Lower lobe of right lung (tissue), 2 donors: ENCODE data around the gene CELF3. TPM values are rescaled to one million over a fixed set of nuclear protein-coding genes. Genes with fewer than 3 reads are reported as not detected.

Source experiments
- ATAC-seq, 2 donors: fragments of 200-7000 bp; cut with Tn5 transposase; one replicate each; pipeline ENCODE4 v1.9.1; 2020 to 2022; ENCODE audit warnings: mild to moderate bottlenecking in 2 of 2, moderate library complexity in 2 of 2
- DNase-seq: peaks from one replicate; pipeline ENCODE4 v3.0.0-alpha.2; 2020
- H3K27ac ChIP-seq: fragments of 200-600 bp; one replicate; pipeline ENCODE4 v1.8.0; 2022
- H3K27me3 ChIP-seq: fragments of 200-600 bp; one replicate; pipeline ENCODE4 v1.8.0; 2022; ENCODE audit warnings: low read depth
- H3K36me3 ChIP-seq: fragments of 200-600 bp; one replicate; pipeline ENCODE4 v1.8.0; 2022; ENCODE audit warnings: mild to moderate bottlenecking
- H3K4me1 ChIP-seq: fragments of 200-600 bp; one replicate; pipeline ENCODE4 v1.8.0; 2022
- H3K4me3 ChIP-seq: fragments of 200-600 bp; one replicate; pipeline ENCODE4 v1.8.0; 2022; ENCODE audit warnings: mild to moderate bottlenecking
- H3K9me3 ChIP-seq: fragments of 200-600 bp; one replicate; pipeline ENCODE4 v1.8.0; 2022
- CTCF ChIP-seq: fragments of 200-600 bp; IDR thresholded peaks from one replicate; pipeline ENCODE4 v1.8.0; 2022; ENCODE audit warnings: antibody characterized with exemption, mild to moderate bottlenecking
- intact Hi-C: fragments of 100-400 bp; cut with DNase I; formaldehyde crosslinking; loops from one replicate; pipeline ENCODE4 v1.11.0; 2022
- total RNA-seq: library from RNA; stranded (reverse); fragmentation: NEBNext Ultra II Directional; extraction: Animal tissue kit (Norgen Biotek cat#: 25700); gene quantifications from one replicate; pipeline ENCODE4 v1.2.1, GENCODE V29; 2021
- donor health status: DM: no; HTN: yes; CAD: no; lungs with severe emphysema.

The CELF3 gene
- total RNA-seq, 1 donor from 2014 or later, result not detected

GRCh38 chr1:151713044-151713443 lies 3.6 kb downstream of the CELF3 start:
- no peak for DNase-seq
- Histone ChIP-seq H3K27me3 (peaks cover 14% of the 10 kb centered on the region), H3K4me3 (no peak overlapping the region), H3K9me3 (no peaks in the 10 kb centered on the region), H3K27ac (no peak overlapping the region), H3K36me3 (no peaks in the 10 kb centered on the region), H3K4me1 (peaks cover 10% of the 10 kb centered on the region)
- intact Hi-C loops, result no loop called here
- no peak for TF ChIP-seq CTCF
- peak in 1 of 2 donors; percentile 19 for ATAC-seq

GRCh38 chr1:151711951-151712350 lies 4.7 kb downstream of the CELF3 start:
- intact Hi-C loops, result no loop called here
- TF ChIP-seq CTCF, result no peak
- Histone ChIP-seq H3K36me3 (no peaks in the 10 kb centered on the region), H3K4me3 (no peak overlapping the region), H3K27ac (no peak overlapping the region), H3K27me3 (peaks cover 10% of the 10 kb centered on the region), H3K4me1 (peaks cover 1% of the 10 kb centered on the region), H3K9me3 (no peaks in the 10 kb centered on the region)
- no peak for ATAC-seq
- DNase-seq, result no peak

- Histone ChIP-seq H3K9me3 (no peaks in the 10 kb centered on the region), H3K27ac (no peak overlapping the region), H3K4me3 (no peak overlapping the region), H3K4me1 (no peaks in the 10 kb centered on the region), H3K36me3 (no peaks in the 10 kb centered on the region), H3K27me3 (peaks cover 4% of the 10 kb centered on the region)
- DNase-seq (no peak), ATAC-seq (no peak)
- intact Hi-C loops, result no loop called here
- no peak for TF ChIP-seq CTCF
Measured at GRCh38 chr1:151711044-151711800, 5.4 kb downstream of the CELF3 start.

GRCh38 chr1:151710187-151710840 lies 6.3 kb downstream of the CELF3 start:
- no peak for TF ChIP-seq CTCF
- DNase-seq, result no peak
- Histone ChIP-seq H3K27ac (no peak overlapping the region), H3K4me3 (no peak overlapping the region), H3K36me3 (no peaks in the 10 kb centered on the region), H3K4me1 (no peaks in the 10 kb centered on the region), H3K27me3 (no peaks in the 10 kb centered on the region), H3K9me3 (no peaks in the 10 kb centered on the region)
- no peak for ATAC-seq
- intact Hi-C loops, result no loop called here

GRCh38 chr1:151708891-151709290 lies 7.7 kb downstream of the CELF3 start:
- H3K4me3 ChIP-seq, result no peak overlapping the region
- intact Hi-C loops, result no loop called here
- H3K27ac ChIP-seq, result no peak overlapping the region
- DNase-seq, result no peak
- TF ChIP-seq CTCF, result no peak
- H3K36me3 ChIP-seq, result no peaks in the 10 kb centered on the region
- H3K9me3 ChIP-seq, result no peaks in the 10 kb centered on the region
- no peaks in the 10 kb centered on the region for H3K27me3 ChIP-seq
- H3K4me1 ChIP-seq, result no peaks in the 10 kb centered on the region
- no peak for ATAC-seq
